GM23338 (cell line): ENCODE results near the gene BLOC1S5. TPM values are rescaled to one million over a fixed set of nuclear protein-coding genes. Genes with fewer than 3 reads are reported as not detected.

Source experiments
- ATAC-seq: fragments of 200-7000 bp; cut with Tn5 transposase; 3 replicates; pipeline ENCODE4 v1.9.1; 2020
- DNase-seq: peaks from one replicate; pipeline ENCODE4 v3.0.0-alpha.2; 2015; ENCODE audit warnings: low spot score
- H2AFZ ChIP-seq: fragments of 200-600 bp; sonication (generic); 2 replicates; pipeline ENCODE4 v1.8.0; 2016; ENCODE audit warnings: antibody characterized with exemption, mild to moderate bottlenecking, moderate library complexity
- H3F3A ChIP-seq: fragments of 200-600 bp; sonication (generic); replicated peaks from 2 replicates; pipeline ENCODE4 v1.8.0; 2017; ENCODE audit warnings: antibody characterized with exemption, mixed run types, low read depth
- H3K27ac ChIP-seq: fragments of 200-600 bp; sonication (generic); 2 replicates; pipeline ENCODE4 v1.6.1; 2016; ENCODE audit warnings: low read depth
- H3K27me3 ChIP-seq: fragments of 200-600 bp; sonication (generic); 2 replicates; pipeline ENCODE4 v1.8.0; 2016; ENCODE audit warnings: mild to moderate bottlenecking, mixed run types, moderate library complexity; ENCODE audit not compliant: insufficient read depth
- H3K36me3 ChIP-seq: fragments of 200-600 bp; sonication (generic); 2 replicates; pipeline ENCODE4 v1.8.0; 2016; ENCODE audit warnings: mild to moderate bottlenecking; ENCODE audit not compliant: insufficient read depth
- H3K4me1 ChIP-seq: fragments of 200-600 bp; sonication (generic); 2 replicates; pipeline ENCODE4 v1.8.0; 2016; ENCODE audit warnings: mild to moderate bottlenecking, moderate library complexity; ENCODE audit not compliant: insufficient read depth
- H3K4me2 ChIP-seq: fragments of 200-600 bp; sonication (generic); 2 replicates; pipeline ENCODE4 v1.7.1; 2017; ENCODE audit warnings: mixed run types
- H3K4me3 ChIP-seq: fragments of 200-600 bp; sonication (generic); 2 replicates; pipeline ENCODE4 v1.6.1; 2016; ENCODE audit warnings: mixed run types
- H3K79me2 ChIP-seq: fragments of 200-600 bp; sonication (generic); replicated peaks from 2 replicates; pipeline ENCODE4 v1.8.0; 2017; ENCODE audit warnings: mild to moderate bottlenecking; ENCODE audit not compliant: insufficient read depth
- H3K9me2 ChIP-seq: fragments of 200-600 bp; sonication (generic); 2 replicates; pipeline ENCODE4 v1.8.0; 2017; ENCODE audit not compliant: insufficient read depth
- H4K20me1 ChIP-seq: fragments of 200-600 bp; sonication (generic); replicated peaks from 2 replicates; pipeline ENCODE4 v1.8.0; 2017; ENCODE audit warnings: mild to moderate bottlenecking; ENCODE audit not compliant: insufficient read depth
- H3K27ac Mint-ChIP-seq: 2 replicates; pipeline ENCODE4 v1.8.0; 2020; ENCODE audit warnings: inconsistent platforms, mild to moderate bottlenecking, moderate library complexity, mixed read lengths
- H3K27me3 Mint-ChIP-seq: 3 replicates; pipeline ENCODE4 v1.8.0; 2022; ENCODE audit warnings: low read depth, mild to moderate bottlenecking, moderate library complexity, mixed read lengths, inconsistent platforms; ENCODE audit not compliant: insufficient read depth, poor library complexity
- H3K36me3 Mint-ChIP-seq: 3 replicates; pipeline ENCODE4 v1.8.0; 2021; ENCODE audit warnings: low read depth, mild to moderate bottlenecking, inconsistent platforms, moderate library complexity, mixed read lengths
- H3K4me1 Mint-ChIP-seq: 3 replicates; pipeline ENCODE4 v1.8.0; 2020; ENCODE audit warnings: mild to moderate bottlenecking, inconsistent platforms, mixed read lengths
- H3K4me3 Mint-ChIP-seq: 3 replicates; pipeline ENCODE4 v1.8.0; 2021; ENCODE audit warnings: moderate library complexity, mild to moderate bottlenecking, inconsistent platforms, mixed read lengths
- H3K9me3 Mint-ChIP-seq: 3 replicates; pipeline ENCODE4 v1.8.0; 2020; ENCODE audit warnings: moderate library complexity, mild to moderate bottlenecking, inconsistent platforms, mixed read lengths
- CREB1 ChIP-seq: fragments of 250-450 bp; sonication (Bioruptor Pico); IDR thresholded peaks from 2 replicates; pipeline ENCODE4 v1.5.0; 2020; ENCODE audit warnings: low read depth, mild to moderate bottlenecking, moderate library complexity
- CTCF ChIP-seq, 2 experiments: fragments of 200-600 bp in 1 of 2; sonication (generic) in 1 of 2; conservative IDR thresholded peaks; 2 replicates each; pipeline versions ENCODE4 v1.5.1 to v1.6.1; 2016 to 2017; ENCODE audit warnings: antibody characterized with exemption in 2 of 2, low read depth in 2 of 2, mild to moderate bottlenecking in 2 of 2, moderate library complexity in 1 of 2
- ETS1 ChIP-seq: IDR thresholded peaks from 2 replicates; pipeline ENCODE4 v1.6.1; 2016; ENCODE audit warnings: antibody characterized with exemption
- EZH2 ChIP-seq: fragments of 200-600 bp; sonication (generic); IDR thresholded peaks from one replicate; pipeline ENCODE4 v1.8.0; 2017; ENCODE audit warnings: antibody characterized with exemption, mild to moderate bottlenecking, low read depth; ENCODE audit not compliant: unreplicated experiment
- EZH2phosphoT487 ChIP-seq: fragments of 200-600 bp; sonication (generic); IDR thresholded peaks from one replicate; pipeline ENCODE4 v1.8.1; 2018; ENCODE audit warnings: antibody characterized with exemption; ENCODE audit not compliant: unreplicated experiment
- JUNB ChIP-seq: IDR thresholded peaks from one replicate; pipeline ENCODE4 v1.6.1; 2016; ENCODE audit warnings: antibody characterized with exemption; ENCODE audit not compliant: unreplicated experiment
- NANOG ChIP-seq: IDR thresholded peaks from 2 replicates; pipeline ENCODE4 v1.6.1; 2016; ENCODE audit warnings: antibody characterized with exemption, borderline replicate concordance
- POLR2AphosphoS5 ChIP-seq: IDR thresholded peaks from 2 replicates; pipeline ENCODE4 v1.6.1; 2016; ENCODE audit warnings: antibody characterized with exemption, low read depth
- STAT1 ChIP-seq: IDR thresholded peaks from one replicate; pipeline ENCODE4 v1.6.1; 2016; ENCODE audit warnings: antibody characterized with exemption; ENCODE audit not compliant: unreplicated experiment
- ZNF114 ChIP-seq: fragments of 250-450 bp; sonication (Bioruptor Pico); IDR thresholded peaks from 2 replicates; pipeline ENCODE4 v1.5.0; 2020; ENCODE audit warnings: mild to moderate bottlenecking, moderate library complexity
- ZNF331 ChIP-seq: fragments of 250-450 bp; sonication (Bioruptor Pico); IDR thresholded peaks from 2 replicates; pipeline ENCODE4 v1.5.0; 2020; ENCODE audit warnings: low read depth, mild to moderate bottlenecking, moderate library complexity
- ZNF462 ChIP-seq: fragments of 250-450 bp; sonication (Bioruptor Pico); IDR thresholded peaks from 2 replicates; pipeline ENCODE4 v1.5.0; 2020; ENCODE audit warnings: mild to moderate bottlenecking, moderate library complexity
- polyA plus RNA-seq: library from polyadenylated mRNA; unstranded; fragments of >200 nt; fragmentation: Nextera tagmentation; extraction: Ambion mirVana; gene quantifications from 2 replicates; pipeline ENCODE4 v1.2.1, GENCODE V29; 2016
- total RNA-seq: library from RNA; depleted of rRNA; stranded (reverse); fragments of >200 nt; shearing (Covaris generic); gene quantifications from 2 replicates; pipeline ENCODE4 v1.2.3, GENCODE V29; 2014
- TF ChIP-seq, protein P1 (sequence below): IDR thresholded peaks from one replicate; pipeline ENCODE4 v1.6.1; 2018; ENCODE audit warnings: antibody characterized with exemption; ENCODE audit not compliant: unreplicated experiment

The BLOC1S5 gene
- total and polyA plus RNA-seq, 2 experiments from 2014 or later, result 14.9 to 16.6 TPM

- no peak overlapping the region for H3K27ac ChIP-seq
- no peak overlapping the region for H3K4me2 ChIP-seq
- H3K27ac Mint-ChIP-seq, result no peak overlapping the region; the same call in 1 of the 2 replicates
- H2AFZ ChIP-seq, result no peak overlapping the region
- DNase-seq, result no peak
- H3K4me3 ChIP-seq, result no peak overlapping the region
- H3K9me3 Mint-ChIP-seq, result no peaks in the 10 kb centered on the region; the same call in 2 of the 3 replicates
- H3K4me3 Mint-ChIP-seq, result no peak overlapping the region
- H3K4me1 Mint-ChIP-seq, result peaks cover 17% of the 10 kb centered on the region
- no peaks in the 10 kb centered on the region; the same call in 1 of the 2 replicates for H3K4me1 ChIP-seq
- peaks cover 52% of the 10 kb centered on the region for H3K36me3 Mint-ChIP-seq
- no peaks in the 10 kb centered on the region for H3K9me2 ChIP-seq
- no peak for ATAC-seq
- H3K36me3 ChIP-seq, result peaks cover 7% of the 10 kb centered on the region; the same call in 1 of the 2 replicates
- peaks cover under 1% of the 10 kb centered on the region for H3K27me3 Mint-ChIP-seq
- no peaks in the 10 kb centered on the region for H3F3A ChIP-seq
- peaks cover 50% of the 10 kb centered on the region for H4K20me1 ChIP-seq
- no peak for TF ChIP-seq CTCF (conservative IDR thresholded peaks at IDR 0.05; ENCODE audit: low read depth in 2 of 2)
- TF ChIP-seq, protein P1, sequence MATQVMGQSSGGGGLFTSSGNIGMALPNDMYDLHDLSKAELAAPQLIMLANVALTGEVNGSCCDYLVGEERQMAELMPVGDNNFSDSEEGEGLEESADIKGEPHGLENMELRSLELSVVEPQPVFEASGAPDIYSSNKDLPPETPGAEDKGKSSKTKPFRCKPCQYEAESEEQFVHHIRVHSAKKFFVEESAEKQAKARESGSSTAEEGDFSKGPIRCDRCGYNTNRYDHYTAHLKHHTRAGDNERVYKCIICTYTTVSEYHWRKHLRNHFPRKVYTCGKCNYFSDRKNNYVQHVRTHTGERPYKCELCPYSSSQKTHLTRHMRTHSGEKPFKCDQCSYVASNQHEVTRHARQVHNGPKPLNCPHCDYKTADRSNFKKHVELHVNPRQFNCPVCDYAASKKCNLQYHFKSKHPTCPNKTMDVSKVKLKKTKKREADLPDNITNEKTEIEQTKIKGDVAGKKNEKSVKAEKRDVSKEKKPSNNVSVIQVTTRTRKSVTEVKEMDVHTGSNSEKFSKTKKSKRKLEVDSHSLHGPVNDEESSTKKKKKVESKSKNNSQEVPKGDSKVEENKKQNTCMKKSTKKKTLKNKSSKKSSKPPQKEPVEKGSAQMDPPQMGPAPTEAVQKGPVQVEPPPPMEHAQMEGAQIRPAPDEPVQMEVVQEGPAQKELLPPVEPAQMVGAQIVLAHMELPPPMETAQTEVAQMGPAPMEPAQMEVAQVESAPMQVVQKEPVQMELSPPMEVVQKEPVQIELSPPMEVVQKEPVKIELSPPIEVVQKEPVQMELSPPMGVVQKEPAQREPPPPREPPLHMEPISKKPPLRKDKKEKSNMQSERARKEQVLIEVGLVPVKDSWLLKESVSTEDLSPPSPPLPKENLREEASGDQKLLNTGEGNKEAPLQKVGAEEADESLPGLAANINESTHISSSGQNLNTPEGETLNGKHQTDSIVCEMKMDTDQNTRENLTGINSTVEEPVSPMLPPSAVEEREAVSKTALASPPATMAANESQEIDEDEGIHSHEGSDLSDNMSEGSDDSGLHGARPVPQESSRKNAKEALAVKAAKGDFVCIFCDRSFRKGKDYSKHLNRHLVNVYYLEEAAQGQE, result no peak
- TF ChIP-seq EZH2, result no peak
- no peak for TF ChIP-seq ZNF331 (CRISPR knock-in tag)
- TF ChIP-seq EZH2phosphoT487, result no peak
- no peak for TF ChIP-seq POLR2AphosphoS5
- TF ChIP-seq NANOG, result no peak
- no peak for TF ChIP-seq STAT1
- no peak for TF ChIP-seq CREB1 (CRISPR knock-in tag)
- TF ChIP-seq ZNF114 (CRISPR knock-in tag), result no peak
- TF ChIP-seq JUNB, result no peak
- no peak for TF ChIP-seq ZNF462 (CRISPR knock-in tag)
- no peak for TF ChIP-seq ETS1
- no peaks in the 10 kb centered on the region for H3K27me3 ChIP-seq
- H3K79me2 ChIP-seq, result peaks cover 41% of the 10 kb centered on the region
Measured at GRCh38 chr6:8082572-8082953, 18.4 kb upstream of the BLOC1S5 start.
